HG02973 (cell line): ENCODE measurements around the gene CTAG1B.
"Not testable (repeated sequence)": the region's sequence is repeated elsewhere in the genome, so short reads cannot be mapped to it uniquely, and the experiment has no call there.

Source experiments
- ATAC-seq: cut with Tn5 transposase; IDR thresholded peaks from one replicate; pipeline ENCODE4 v1.9.1; 2021; ENCODE audit warnings: moderate library complexity; ENCODE audit not compliant: unreplicated experiment

The CTAG1B gene

GRCh38 chrX:154619182-154619581, at the start of gene CTAG1B:
Gene CTAG1B (minus strand): TSS chrX:154619282. CDS start chrX:154619218, 64 bp downstream.
- ATAC-seq = not testable (repeated sequence)

DNA sequence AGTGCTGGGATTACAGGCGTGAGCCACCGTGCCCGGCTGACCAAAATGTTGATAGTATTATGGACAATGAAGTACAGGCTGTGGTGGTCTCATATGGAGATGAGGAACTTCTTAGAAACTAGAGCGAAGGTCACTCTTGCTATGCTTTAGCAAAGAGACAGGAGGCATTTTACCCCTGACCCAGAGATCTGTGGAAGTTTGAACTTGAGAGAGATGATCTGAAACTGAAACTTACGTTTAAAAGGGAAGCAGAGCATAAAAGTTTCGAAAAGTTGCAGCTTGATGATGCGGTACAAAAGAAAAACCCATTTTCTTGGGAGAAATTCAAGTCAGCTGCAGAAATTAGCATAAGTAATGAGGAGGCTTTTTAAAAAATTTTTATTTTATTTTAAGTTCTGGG, 42.8 kb upstream of the CTAG1B start:
- no peak for ATAC-seq

DNA sequence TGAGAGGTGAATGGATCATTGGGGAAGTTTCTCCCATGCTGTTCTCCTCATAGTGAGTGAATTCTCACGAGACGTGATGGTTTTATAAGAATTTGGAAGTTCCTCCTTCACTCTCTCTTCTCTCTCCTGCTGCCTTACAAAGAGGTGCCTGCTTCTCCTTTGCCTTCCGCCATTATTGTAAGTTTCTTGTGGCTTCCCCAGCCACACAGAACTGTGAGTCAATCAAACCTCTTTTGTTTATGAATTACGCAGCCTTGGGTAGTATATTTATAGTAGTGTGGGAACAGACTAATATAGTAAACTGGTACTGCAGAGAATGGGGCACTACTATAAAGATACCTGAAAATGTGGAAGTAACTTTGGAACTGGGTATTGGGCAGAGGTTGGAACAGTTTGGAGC, 42.1 kb upstream of the CTAG1B start:
- ATAC-seq = no peak

DNA sequence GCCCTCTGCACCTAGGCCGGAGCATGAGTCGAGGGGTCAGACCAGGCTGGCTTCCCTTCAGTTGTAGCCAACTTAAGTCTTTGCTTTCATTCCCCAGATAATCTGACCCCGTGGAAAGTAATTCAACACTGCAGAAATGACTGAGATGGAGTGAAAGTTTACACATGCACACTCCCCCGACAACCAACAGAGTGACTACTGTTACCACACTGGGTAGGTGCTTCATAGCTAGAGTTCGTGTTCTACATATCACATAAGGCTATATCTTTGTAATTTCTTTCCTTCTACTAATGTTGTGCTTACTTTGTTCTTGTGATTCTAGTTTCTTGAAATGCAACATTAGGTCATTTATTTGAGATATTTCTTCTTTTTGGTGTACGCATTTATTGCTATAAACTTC, 41.5 kb upstream of the CTAG1B start:
- ATAC-seq = no peak

GRCh38 chrX:154658957-154659356, 39.9 kb upstream of the CTAG1B start:
- ATAC-seq = no peak

DNA sequence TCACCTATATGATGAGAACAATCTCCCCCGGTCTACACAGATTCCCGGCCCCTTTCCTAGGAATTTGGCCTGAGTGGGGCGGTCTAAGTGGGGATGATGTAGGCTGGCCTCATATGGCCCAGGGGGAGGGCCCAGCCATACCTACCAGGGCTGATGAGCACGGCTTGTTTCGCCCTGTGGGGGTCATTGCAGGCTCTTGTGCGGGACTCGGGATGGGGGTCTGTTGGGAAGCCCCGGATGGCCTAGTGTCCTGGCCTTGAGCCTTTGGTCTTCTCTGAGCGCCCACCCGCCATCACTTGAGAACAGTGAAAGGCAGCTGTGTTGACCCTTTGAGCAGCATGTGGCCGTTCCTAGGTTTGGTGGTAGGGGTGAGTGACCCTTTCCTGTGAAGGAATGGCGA, 39.1 kb upstream of the CTAG1B start:
- no peak for ATAC-seq

- no peak for ATAC-seq
Observed at GRCh38 chrX:154657226-154657805, 38.2 kb upstream of the CTAG1B start.

DNA sequence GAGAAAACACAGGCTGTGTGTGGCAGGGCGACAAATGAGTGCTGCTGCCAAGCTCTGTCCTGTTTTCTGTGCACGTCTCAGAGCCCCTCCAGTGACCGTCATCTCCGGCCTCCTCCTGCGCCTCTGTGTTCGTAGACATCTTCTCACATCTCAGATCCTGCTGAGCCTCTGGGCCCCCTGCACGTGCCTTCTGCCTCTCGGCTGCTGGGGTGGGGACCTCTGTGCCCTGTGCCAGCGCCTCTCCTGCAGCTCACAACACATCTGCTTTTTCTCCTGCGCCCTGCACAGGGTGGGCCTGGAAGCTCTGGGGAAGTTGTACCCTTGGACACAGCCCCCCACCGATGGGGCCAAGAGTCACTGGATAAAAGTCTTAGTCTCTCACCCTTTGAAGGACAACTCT, 36.7 kb upstream of the CTAG1B start:
- ATAC-seq = no peak

- no peak for ATAC-seq
Observed at GRCh38 chrX:154655346-154655745, 36.3 kb upstream of the CTAG1B start.

GRCh38 chrX:154654925-154655324, 35.8 kb upstream of the CTAG1B start:
- no peak for ATAC-seq

DNA sequence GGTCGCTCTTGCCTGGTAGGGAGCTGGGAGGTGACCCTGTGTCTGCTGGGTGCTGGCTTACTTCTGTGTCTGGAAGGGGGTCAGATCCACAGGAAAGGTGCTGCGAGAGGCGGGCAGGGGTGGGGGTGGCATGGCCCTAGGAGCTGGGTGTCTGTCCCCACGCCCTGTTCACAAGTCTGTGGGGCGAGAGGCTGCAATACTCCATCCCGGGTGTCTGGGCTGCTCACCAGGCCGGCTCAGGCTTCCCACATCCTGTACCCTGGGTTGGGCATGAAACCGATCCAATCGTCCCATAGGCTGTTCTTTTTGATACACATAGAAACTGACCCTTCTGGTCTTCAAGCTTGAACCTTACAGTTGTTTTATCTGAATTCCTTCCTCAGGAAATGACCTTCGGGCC, 35.3 kb upstream of the CTAG1B start:
- no peak for ATAC-seq

- ATAC-seq = not testable (repeated sequence)
Observed at GRCh38 chrX:154653413-154653812, 34.3 kb upstream of the CTAG1B start, which contains the start of gene CTAG2. Gene CTAG2 (minus strand): TSS chrX:154653579. CDS start chrX:154653515, 64 bp downstream.

- no peak for ATAC-seq
Observed at GRCh38 chrX:154653048-154653401, 33.9 kb upstream of the CTAG1B start.

DNA sequence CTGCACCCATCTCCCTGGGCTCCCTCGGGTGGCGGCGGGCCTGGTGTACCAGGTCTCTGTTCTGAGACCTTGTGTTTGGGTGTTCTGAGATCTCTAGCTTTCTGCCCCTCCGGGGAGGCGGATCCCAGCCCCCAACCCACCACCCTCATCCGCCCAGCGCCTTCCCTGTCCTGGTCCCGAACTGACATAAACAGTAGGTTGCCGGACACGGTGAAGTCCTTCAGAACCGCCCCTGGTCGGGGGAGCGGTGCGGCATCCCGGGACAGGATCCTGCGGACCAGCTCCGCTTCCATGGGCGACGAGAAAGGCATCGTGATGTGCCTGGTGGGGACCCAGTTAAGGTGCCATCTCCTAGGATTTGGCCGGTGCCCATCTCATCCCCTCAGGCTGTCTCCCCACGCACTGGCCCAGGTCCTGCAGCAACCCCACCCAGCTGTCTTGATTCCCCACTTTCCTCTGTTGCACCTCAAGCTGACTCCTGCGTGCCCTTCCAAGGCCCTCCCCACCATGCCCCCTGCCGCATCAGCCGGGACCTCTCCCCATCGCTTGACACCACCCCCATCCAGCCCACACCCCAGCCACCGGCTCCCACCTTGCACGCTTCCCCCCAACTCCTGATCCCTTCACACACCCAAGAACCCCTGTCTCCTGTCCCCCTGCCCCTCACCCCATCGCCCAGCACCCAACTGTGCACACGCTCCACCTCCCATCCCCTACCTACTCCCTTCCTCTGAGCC, 33.4 kb upstream of the CTAG1B start:
- no peak for ATAC-seq

GRCh38 chrX:154650221-154650510, 31.1 kb upstream of the CTAG1B start:
- ATAC-seq = no peak

GRCh38 chrX:154649503-154650220, 30.6 kb upstream of the CTAG1B start:
- ATAC-seq = no peak

GRCh38 chrX:154648931-154649330, 29.8 kb upstream of the CTAG1B start:
- ATAC-seq = no peak

DNA sequence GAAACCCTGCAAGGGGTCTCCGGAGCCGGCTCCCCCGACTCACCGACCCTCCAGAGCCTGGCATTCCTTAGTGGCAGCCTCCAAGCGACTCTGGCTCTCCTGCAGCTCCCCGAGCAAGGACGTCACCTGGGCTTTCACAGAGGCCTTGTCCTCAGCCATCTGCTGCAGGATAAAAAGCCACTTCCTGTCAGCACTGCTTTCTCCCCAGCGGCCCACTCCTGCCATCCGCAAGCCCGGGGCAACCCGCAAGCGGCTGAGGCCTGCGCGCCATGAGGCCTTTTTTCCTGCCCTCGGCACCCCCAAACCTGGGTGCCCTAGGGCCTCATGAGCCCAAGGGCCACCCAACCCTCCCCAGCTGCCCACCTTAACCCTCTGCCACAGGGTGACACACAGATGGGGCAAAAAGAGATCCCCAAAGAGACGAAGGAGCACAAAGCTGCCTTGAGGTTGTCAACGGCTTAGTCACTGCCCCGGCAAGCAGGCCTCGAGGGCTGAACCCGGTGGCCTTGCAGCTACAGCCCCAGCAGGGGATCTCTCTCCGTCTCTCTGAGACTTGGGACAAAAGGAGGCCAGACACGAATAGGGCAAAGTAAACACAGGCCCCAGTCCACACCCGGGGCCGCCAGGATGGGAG, 26.8 kb upstream of the CTAG1B start:
- not testable (repeated sequence) for ATAC-seq

- ATAC-seq = not testable (repeated sequence)
Observed at GRCh38 chrX:154643708-154644107, 24.6 kb upstream of the CTAG1B start.

GRCh38 chrX:154641740-154642139, 22.7 kb upstream of the CTAG1B start:
- not testable (repeated sequence) for ATAC-seq

- not testable (repeated sequence) for ATAC-seq
Observed at GRCh38 chrX:154633661-154634060, 14.6 kb upstream of the CTAG1B start.

DNA sequence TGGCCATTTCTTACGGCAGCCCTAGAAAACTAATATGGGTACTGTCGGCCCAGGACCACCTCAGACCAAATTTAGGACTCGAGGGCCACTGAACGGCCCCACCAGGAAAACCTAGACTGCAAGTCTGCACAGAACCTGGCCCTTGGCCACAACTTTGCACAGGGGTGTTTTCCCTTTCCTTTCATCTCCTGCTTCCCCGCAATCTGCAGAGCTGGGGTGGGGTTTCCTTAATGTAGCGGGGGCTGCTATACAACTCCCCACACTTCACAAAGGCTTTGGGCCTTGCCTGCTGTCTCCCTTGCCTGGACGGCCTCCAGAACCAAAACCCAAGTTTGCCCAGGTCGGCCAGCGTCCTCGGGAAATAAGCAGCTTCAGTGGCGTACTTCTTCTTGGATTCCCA, 11.9 kb upstream of the CTAG1B start:
- not testable (repeated sequence) for ATAC-seq
